H1 (cell line): ENCODE results near the gene PKIB. TPM values are rescaled to one million over a fixed set of nuclear protein-coding genes. Genes with fewer than 3 reads are reported as not detected.

ENCODE experiments used
- polyA plus RNA-seq, 7 experiments: library from polyadenylated mRNA; depleted of rRNA in 3 of 7; stranded (reverse) in 5 of 7; unstranded in 2 of 7; fragments of >200 nt in 5 of 7; fragments of 200-250 nt in 2 of 7; gene quantifications; 1 replicate in 5 of 7; 2 replicates in 1 of 7; 4 replicates in 1 of 7; pipeline versions ENCODE4 v1.2.1 to v1.2.3, GENCODE V29; 2011 to 2013; ENCODE audit warnings: missing spikeins in 2 of 7, mixed read lengths in 2 of 7
- small RNA-seq: library from polyadenylated mRNA; stranded (forward); fragments of <200 nt; extraction: miRNeasy Mini kit (QIAGEN cat#:217004); gene quantifications from one replicate; pipeline ENCODE3, GENCODE V24; 2013; ENCODE audit not compliant: insufficient read depth
- total RNA-seq: library from RNA; stranded (reverse); fragmentation: NEBNext Ultra II Directional; extraction: Animal tissue kit (Norgen Biotek cat#: 25700); gene quantifications from 2 replicates; pipeline ENCODE4 v1.2.1, GENCODE V29; 2021

The PKIB gene
- total and polyA plus RNA-seq, 2 of the 8 experiments (the other 6 are each of a cell fraction or from before 2014, with no cell fraction given) = 13.5 to 73.3 TPM

Small RNAs within 50 kb of the gene (small RNA-seq; reads per million reads assigned to genes)
- gene RN7SL564P = not detected

Other genes with a start within 250 kb of the PKIB start
- 13.7 and 16.3 TPM in 2 replicates for gene HSF2, start 210.8 kb upstream of the PKIB start, total RNA-seq
- 10.0 and 18.3 TPM in 2 replicates for gene HSF2, start 210.8 kb upstream of the PKIB start, polyA plus RNA-seq (2011; rRNA removed)
- gene SERINC1, start 138.6 kb upstream of the PKIB start, total RNA-seq = 38.0 and 38.6 TPM in 2 replicates
- gene SERINC1, start 138.6 kb upstream of the PKIB start, polyA plus RNA-seq (2011; rRNA removed) = 10.1 and 15.4 TPM in 2 replicates
- gene FABP7, start 169.3 kb downstream of the PKIB start, total RNA-seq = 13.1 and 14.0 TPM in 2 replicates
- 3.6 and 10.6 TPM in 2 replicates for gene FABP7, start 169.3 kb downstream of the PKIB start, polyA plus RNA-seq (2011; rRNA removed)
- 2.6 and 3.5 TPM in 2 replicates for gene SMPDL3A, start 178.9 kb downstream of the PKIB start, total RNA-seq
- gene SMPDL3A, start 178.9 kb downstream of the PKIB start, polyA plus RNA-seq (2011; rRNA removed) = 3.7 and 3.9 TPM in 2 replicates